Parathyroid adenoma (tissue), 2 donors: ENCODE measurements around the gene ENC1.
A peak's percentile ranks its signal among the peaks of the same experiment; 100 is the strongest.

ENCODE experiments used
- H2AFZ ChIP-seq: fragments of 300-600 bp; sonication (generic); one replicate; pipeline ENCODE4 v1.7.0; 2017; ENCODE audit warnings: antibody characterized with exemption, mild to moderate bottlenecking
- H3K27ac ChIP-seq: fragments of 300-600 bp; sonication (generic); one replicate; pipeline ENCODE4 v1.7.0; 2017
- H3K27me3 ChIP-seq: fragments of 300-600 bp; sonication (generic); one replicate; pipeline ENCODE4 v1.7.0; 2017; ENCODE audit warnings: low read length; ENCODE audit not compliant: control insufficient read depth, insufficient read depth
- H3K36me3 ChIP-seq: fragments of 300-600 bp; sonication (generic); one replicate; pipeline ENCODE4 v1.7.0; 2017; ENCODE audit warnings: low read length; ENCODE audit not compliant: control insufficient read depth, insufficient read depth
- H3K4me1 ChIP-seq: fragments of 300-600 bp; sonication (generic); one replicate; pipeline ENCODE4 v1.7.0; 2017; ENCODE audit warnings: control low read depth
- H3K4me2 ChIP-seq: fragments of 300-600 bp; sonication (generic); one replicate; pipeline ENCODE4 v1.7.0; 2017; ENCODE audit warnings: low read length
- H3K4me3 ChIP-seq: fragments of 300-600 bp; sonication (generic); one replicate; pipeline ENCODE4 v1.7.0; 2017; ENCODE audit warnings: low read depth, low read length
- H3K79me2 ChIP-seq: fragments of 300-600 bp; sonication (generic); one replicate; pipeline ENCODE4 v1.7.0; 2017; ENCODE audit warnings: control low read depth
- H3K9ac ChIP-seq: fragments of 300-600 bp; sonication (generic); one replicate; pipeline ENCODE4 v1.7.0; 2017; ENCODE audit warnings: mild to moderate bottlenecking
- H3K9me3 ChIP-seq: fragments of 300-600 bp; sonication (generic); one replicate; pipeline ENCODE4 v1.7.0; 2017; ENCODE audit warnings: low read length; ENCODE audit not compliant: control insufficient read depth
- TF ChIP-seq, protein P1 (sequence below): fragments of 300-600 bp; sonication (generic); IDR thresholded peaks from one replicate; pipeline ENCODE4 v1.7.0; 2017; ENCODE audit warnings: antibody characterized with exemption, mild to moderate bottlenecking
- donor health status: primary hyperparathyroidism.

The ENC1 gene

DNA sequence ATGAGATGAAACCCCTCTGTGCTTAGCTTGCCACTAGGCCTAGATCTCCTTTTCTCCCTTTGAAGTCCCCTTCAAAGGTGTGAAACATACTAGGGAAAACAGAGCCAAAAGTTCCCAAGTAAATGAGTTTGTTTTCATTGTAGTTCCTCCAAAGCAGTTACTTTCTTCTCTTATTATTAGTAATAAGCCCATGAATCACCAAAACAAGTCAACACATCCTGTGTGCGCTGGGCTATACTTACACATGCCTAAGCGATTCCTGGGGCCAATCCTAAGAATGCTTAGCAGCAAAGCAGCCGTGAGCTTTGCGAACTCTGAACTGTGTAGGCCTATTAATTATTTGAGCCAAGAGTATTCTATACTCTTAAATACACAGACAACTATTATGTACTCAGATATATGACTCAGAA lies 7.6 kb downstream of the ENC1 start:
- H3K27ac ChIP-seq, result peak overlapping the region; percentile 68

DNA sequence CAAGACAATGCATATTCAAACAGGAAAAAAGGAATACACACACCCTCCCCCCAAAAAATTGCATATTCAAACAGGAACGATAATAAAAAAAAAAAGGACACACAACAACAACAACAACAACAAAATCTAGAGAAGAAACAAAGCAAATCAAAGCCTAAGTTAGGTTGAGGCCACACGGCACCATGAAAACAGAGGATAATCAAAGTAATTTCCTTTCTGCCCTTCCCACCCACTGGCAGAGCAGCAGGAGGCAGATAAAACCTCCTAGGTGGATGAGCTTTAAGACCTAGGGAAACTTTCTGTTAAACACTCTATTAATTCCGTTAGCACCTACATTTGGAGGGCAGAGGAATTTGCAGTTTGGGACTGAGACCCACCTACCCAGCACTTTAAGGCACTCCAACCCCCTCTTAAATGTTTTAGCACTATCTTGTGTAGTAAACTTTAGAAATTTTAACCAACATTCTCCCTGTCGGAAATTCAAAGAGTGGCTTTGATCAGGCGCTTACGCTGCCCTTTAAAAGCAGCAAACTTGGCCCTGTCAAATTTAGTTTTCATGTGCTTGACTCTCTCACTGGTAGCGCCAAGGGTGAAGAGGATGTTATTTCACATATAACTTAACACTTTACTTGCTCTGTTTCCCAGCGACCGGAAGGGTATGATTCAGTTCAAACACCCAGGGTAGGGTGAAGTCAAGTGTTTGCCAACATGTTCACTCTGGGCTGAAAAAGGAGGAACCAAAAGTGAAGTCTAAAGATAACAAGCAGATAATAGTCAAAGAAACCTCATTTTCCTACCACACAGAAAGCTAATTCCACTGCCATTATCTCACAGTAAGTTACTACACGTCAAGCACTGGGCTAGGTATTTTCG lies 9.2 kb downstream of the ENC1 start:
- Histone ChIP-seq H3K4me2 (peak overlapping the region; percentile 55), H3K4me1 (peaks cover 22% of the 10 kb centered on the region), H2AFZ (no peak overlapping the region), H3K27ac (peak overlapping the region; percentile 68), H3K9ac (no peak overlapping the region), H3K36me3 (no peaks in the 10 kb centered on the region), H3K27me3 (no peaks in the 10 kb centered on the region), H3K4me3 (peak overlapping the region; percentile 6), H3K9me3 (no peaks in the 10 kb centered on the region), H3K79me2 (peaks cover 28% of the 10 kb centered on the region)
- TF ChIP-seq, protein P1, sequence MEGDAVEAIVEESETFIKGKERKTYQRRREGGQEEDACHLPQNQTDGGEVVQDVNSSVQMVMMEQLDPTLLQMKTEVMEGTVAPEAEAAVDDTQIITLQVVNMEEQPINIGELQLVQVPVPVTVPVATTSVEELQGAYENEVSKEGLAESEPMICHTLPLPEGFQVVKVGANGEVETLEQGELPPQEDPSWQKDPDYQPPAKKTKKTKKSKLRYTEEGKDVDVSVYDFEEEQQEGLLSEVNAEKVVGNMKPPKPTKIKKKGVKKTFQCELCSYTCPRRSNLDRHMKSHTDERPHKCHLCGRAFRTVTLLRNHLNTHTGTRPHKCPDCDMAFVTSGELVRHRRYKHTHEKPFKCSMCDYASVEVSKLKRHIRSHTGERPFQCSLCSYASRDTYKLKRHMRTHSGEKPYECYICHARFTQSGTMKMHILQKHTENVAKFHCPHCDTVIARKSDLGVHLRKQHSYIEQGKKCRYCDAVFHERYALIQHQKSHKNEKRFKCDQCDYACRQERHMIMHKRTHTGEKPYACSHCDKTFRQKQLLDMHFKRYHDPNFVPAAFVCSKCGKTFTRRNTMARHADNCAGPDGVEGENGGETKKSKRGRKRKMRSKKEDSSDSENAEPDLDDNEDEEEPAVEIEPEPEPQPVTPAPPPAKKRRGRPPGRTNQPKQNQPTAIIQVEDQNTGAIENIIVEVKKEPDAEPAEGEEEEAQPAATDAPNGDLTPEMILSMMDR, result no peak

More for the DNA sequence above, 7.6 kb downstream of the ENC1 start:
- no peaks in the 10 kb centered on the region for H3K36me3 ChIP-seq
- H2AFZ ChIP-seq, result no peak overlapping the region
- H3K4me3 ChIP-seq, result peak overlapping the region; percentile 24
- H3K79me2 ChIP-seq, result peaks cover 36% of the 10 kb centered on the region
- no peak overlapping the region for H3K9ac ChIP-seq
- TF ChIP-seq, protein P1, result no peak
- peaks cover 15% of the 10 kb centered on the region for H3K4me1 ChIP-seq
- peak overlapping the region; percentile 55 for H3K4me2 ChIP-seq
- no peaks in the 10 kb centered on the region for H3K27me3 ChIP-seq
- H3K9me3 ChIP-seq, result no peaks in the 10 kb centered on the region

DNA sequence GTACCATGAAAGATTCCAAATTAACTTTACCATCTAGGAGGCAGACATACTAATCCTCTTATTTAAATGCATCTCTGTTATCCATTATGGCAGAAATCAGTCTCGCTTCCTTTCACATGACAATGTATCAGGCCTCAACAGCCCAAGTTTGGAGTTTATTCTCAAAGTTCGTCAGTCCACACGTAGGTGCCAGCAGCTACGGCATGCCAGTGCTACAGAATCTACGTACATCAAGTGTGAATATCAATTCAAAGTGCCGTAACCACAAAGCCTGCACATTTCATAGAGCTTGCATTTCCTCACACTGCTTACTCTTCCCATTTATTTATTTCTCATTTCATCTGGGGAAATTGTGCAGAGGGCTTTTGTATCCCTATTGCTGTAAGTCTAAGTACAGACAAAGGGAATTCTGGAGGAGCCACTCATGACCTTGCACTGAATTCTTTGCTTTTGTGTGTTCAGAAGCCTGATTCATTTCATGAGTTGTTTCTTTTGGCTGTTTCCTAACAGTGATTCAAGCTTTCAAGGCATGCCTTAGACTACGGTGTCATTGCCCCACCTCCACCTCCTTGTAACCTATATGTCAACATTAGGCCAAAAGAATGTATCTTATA lies 10.0 kb downstream of the ENC1 start:
- Histone ChIP-seq H3K36me3 (no peaks in the 10 kb centered on the region), H3K9me3 (no peaks in the 10 kb centered on the region), H2AFZ (no peak overlapping the region), H3K79me2 (peaks cover 21% of the 10 kb centered on the region), H3K4me3 (peak overlapping the region; percentile 2), H3K4me1 (peaks cover 23% of the 10 kb centered on the region), H3K27me3 (no peaks in the 10 kb centered on the region), H3K9ac (no peak overlapping the region), H3K27ac (peak overlapping the region; percentile 68), H3K4me2 (peak overlapping the region; percentile 18)
- TF ChIP-seq, protein P1, result no peak

DNA sequence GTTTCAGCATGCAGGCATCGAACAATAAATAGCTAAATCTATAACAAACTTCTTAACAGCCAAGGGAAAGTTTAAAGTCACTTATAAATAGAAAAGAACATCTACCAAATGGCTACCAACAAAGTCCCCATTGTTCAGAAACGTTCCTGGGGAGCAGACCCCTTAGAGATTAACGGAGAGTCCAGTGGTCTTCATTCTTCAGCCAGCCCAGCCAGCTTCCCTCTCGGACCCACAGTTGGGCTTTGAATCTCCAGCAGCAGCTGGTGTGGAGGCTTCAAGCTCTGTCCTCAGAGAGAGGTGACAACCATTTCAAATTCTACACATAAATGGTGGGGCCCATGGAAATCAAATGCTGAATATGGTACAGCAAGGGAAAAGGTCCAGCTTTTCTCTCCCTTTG lies 11.2 kb downstream of the ENC1 start:
- H3K9me3 ChIP-seq, result no peaks in the 10 kb centered on the region
- H3K79me2 ChIP-seq, result peaks cover 10% of the 10 kb centered on the region
- no peaks in the 10 kb centered on the region for H3K27me3 ChIP-seq
- H3K4me1 ChIP-seq, result peaks cover 18% of the 10 kb centered on the region
- no peaks in the 10 kb centered on the region for H3K36me3 ChIP-seq
- H3K27ac ChIP-seq, result no peak overlapping the region
- H3K9ac ChIP-seq, result no peak overlapping the region
- H3K4me2 ChIP-seq, result no peak overlapping the region
- TF ChIP-seq, protein P1, result no peak
- no peak overlapping the region for H2AFZ ChIP-seq
- no peak overlapping the region for H3K4me3 ChIP-seq
